DOHH2 (cell line): ENCODE measurements around the gene KRT27.

Source experiments
- H3F3A ChIP-seq: fragments of 200-600 bp; sonication (generic), shearing (Covaris generic); 2 replicates; pipeline ENCODE4 v1.6.0; 2016; ENCODE audit warnings: antibody characterized with exemption, mild to moderate bottlenecking; ENCODE audit not compliant: control insufficient read depth, insufficient read depth
- H3K27ac ChIP-seq: fragments of 200-600 bp; sonication (generic); 2 replicates; pipeline ENCODE4 v1.5.1; 2014; ENCODE audit warnings: low read depth, mild to moderate bottlenecking, low read length, moderate library complexity
- H3K27me3 ChIP-seq: fragments of 200-600 bp; sonication (generic); 2 replicates; pipeline ENCODE4 v1.6.1; 2014; ENCODE audit warnings: mild to moderate bottlenecking, low read length, mixed read lengths; ENCODE audit not compliant: control insufficient read depth
- H3K36me3 ChIP-seq: fragments of 200-600 bp; sonication (generic); 2 replicates; pipeline ENCODE4 v1.6.1; 2014; ENCODE audit warnings: mild to moderate bottlenecking, low read length, moderate library complexity, mixed read lengths; ENCODE audit not compliant: control insufficient read depth
- H3K4me1 ChIP-seq: fragments of 200-600 bp; sonication (generic); 2 replicates; pipeline ENCODE4 v1.6.1; 2014; ENCODE audit warnings: mild to moderate bottlenecking, low read length, mixed read lengths; ENCODE audit not compliant: control insufficient read depth
- H3K4me2 ChIP-seq: fragments of 200-600 bp; sonication (generic); 2 replicates; pipeline ENCODE4 v1.6.0; 2014; ENCODE audit warnings: mild to moderate bottlenecking, low read length, moderate library complexity
- H3K4me3 ChIP-seq: fragments of 200-600 bp; sonication (generic); 2 replicates; pipeline ENCODE4 v1.5.1; 2014; ENCODE audit warnings: mild to moderate bottlenecking, low read length, mixed read lengths
- H3K79me2 ChIP-seq: fragments of 200-600 bp; sonication (generic); 2 replicates; pipeline ENCODE4 v1.6.1; 2014; ENCODE audit warnings: mild to moderate bottlenecking, low read length, mixed read lengths; ENCODE audit not compliant: control insufficient read depth
- H3K9me2 ChIP-seq: fragments of 200-600 bp; sonication (generic); replicated peaks from 2 replicates; pipeline ENCODE4 v1.6.1; 2014; ENCODE audit warnings: mild to moderate bottlenecking, low read length, mixed read lengths; ENCODE audit not compliant: control insufficient read depth
- H3K9me3 ChIP-seq: fragments of 200-600 bp; sonication (generic); 2 replicates; pipeline ENCODE4 v1.6.1; 2014; ENCODE audit warnings: antibody characterized with exemption, low read length, mixed read lengths; ENCODE audit not compliant: control insufficient read depth, insufficient read depth
- H4K20me1 ChIP-seq: fragments of 200-600 bp; sonication (generic); 2 replicates; pipeline ENCODE4 v1.6.0; 2014; ENCODE audit warnings: low read depth, mild to moderate bottlenecking, antibody characterized with exemption, low read length, moderate library complexity; ENCODE audit not compliant: control insufficient read depth, insufficient read depth
- CTCF ChIP-seq: fragments of 200-600 bp; sonication (generic); IDR thresholded peaks from one replicate; pipeline ENCODE4 v1.5.1; 2014; ENCODE audit warnings: antibody characterized with exemption, mild to moderate bottlenecking, low read depth, low read length; ENCODE audit not compliant: poor library complexity, severe bottlenecking
- EZH2phosphoT487 ChIP-seq: fragments of 200-600 bp; sonication (generic); IDR thresholded peaks from 2 replicates; pipeline ENCODE4 v1.6.1; 2017; ENCODE audit warnings: borderline replicate concordance, mild to moderate bottlenecking, antibody characterized with exemption, low read length, moderate library complexity, mixed read lengths

The KRT27 gene

GRCh38 chr17:40795019-40795667, 12.8 kb upstream of the KRT27 start:
- Histone ChIP-seq H4K20me1 (no peaks in the 10 kb centered on the region), H3K4me3 (no peak overlapping the region), H3K4me1 (no peaks in the 10 kb centered on the region), H3K9me2 (no peaks in the 10 kb centered on the region), H3K27me3 (peaks cover 14% of the 10 kb centered on the region), H3K9me3 (no peaks in the 10 kb centered on the region), H3K79me2 (no peaks in the 10 kb centered on the region), H3K36me3 (no peaks in the 10 kb centered on the region), H3K27ac (no peak overlapping the region), H3K4me2 (no peak overlapping the region), H3F3A (no peaks in the 10 kb centered on the region)
- TF ChIP-seq EZH2phosphoT487 (no peak), CTCF (no peak)

GRCh38 chr17:40794466-40794865, 12.1 kb upstream of the KRT27 start:
- TF ChIP-seq EZH2phosphoT487, result no peak
- TF ChIP-seq CTCF, result no peak

GRCh38 chr17:40793832-40794231, 11.5 kb upstream of the KRT27 start:
- H4K20me1 ChIP-seq, result no peaks in the 10 kb centered on the region
- no peak for TF ChIP-seq EZH2phosphoT487
- TF ChIP-seq CTCF, result no peak
- H3K4me1 ChIP-seq, result no peaks in the 10 kb centered on the region
- peaks cover 12% of the 10 kb centered on the region for H3K27me3 ChIP-seq
- no peaks in the 10 kb centered on the region for H3K9me2 ChIP-seq
- no peaks in the 10 kb centered on the region for H3F3A ChIP-seq
- H3K4me3 ChIP-seq, result no peak overlapping the region
- no peaks in the 10 kb centered on the region for H3K9me3 ChIP-seq
- H3K27ac ChIP-seq, result no peak overlapping the region
- H3K79me2 ChIP-seq, result no peaks in the 10 kb centered on the region
- H3K36me3 ChIP-seq, result no peaks in the 10 kb centered on the region
- no peak overlapping the region for H3K4me2 ChIP-seq

More at GRCh38 chr17:40794466-40794865, 12.1 kb upstream of the KRT27 start:
- no peak overlapping the region for H3K4me2 ChIP-seq
- no peaks in the 10 kb centered on the region for H3K9me3 ChIP-seq
- H3K27ac ChIP-seq, result no peak overlapping the region
- no peaks in the 10 kb centered on the region for H3K9me2 ChIP-seq
- no peaks in the 10 kb centered on the region for H4K20me1 ChIP-seq
- H3K4me3 ChIP-seq, result no peak overlapping the region
- H3F3A ChIP-seq, result no peaks in the 10 kb centered on the region
- no peaks in the 10 kb centered on the region for H3K36me3 ChIP-seq
- peaks cover 11% of the 10 kb centered on the region for H3K27me3 ChIP-seq
- H3K4me1 ChIP-seq, result no peaks in the 10 kb centered on the region
- no peaks in the 10 kb centered on the region for H3K79me2 ChIP-seq
